ENCODE measurements around the gene ERI2.
A peak's percentile ranks its signal among the peaks of the same experiment; 100 is the strongest.

The ERI2 gene

GRCh38 chr16:20806168-20807050 is at the start of gene ERI2, which contains the start of gene REXO5:
Gene ERI2, minus strand, starts transcription at chr16:20806472. Its CDS starts 42 bp downstream, at chr16:20806430.
Gene REXO5, plus strand, starts transcription at chr16:20806527. Its CDS starts 427 bp downstream, at chr16:20806954.
- peak; percentile 93 for DNase-seq (ENCODE audit: low read depth)

- DNase-seq (ENCODE audit: low read depth): no peak
These were observed 48.7 kb upstream of the ERI2 start for GRCh38 chr16:20854963-20855362.

GRCh38 chr16:20853981-20854620 is 47.8 kb upstream of the ERI2 start:
- no peak for DNase-seq (ENCODE audit: low read depth)

GRCh38 chr16:20853143-20853542 is 46.9 kb upstream of the ERI2 start:
- DNase-seq (ENCODE audit: low read depth): no peak

GRCh38 chr16:20851601-20852000 is 45.3 kb upstream of the ERI2 start:
- DNase-seq (ENCODE audit: low read depth): peak; percentile 97

GRCh38 chr16:20850981-20851380 is 44.7 kb upstream of the ERI2 start:
- no peak for DNase-seq (ENCODE audit: low read depth)

GRCh38 chr16:20849589-20850390 is 43.5 kb upstream of the ERI2 start:
- peak; percentile 55 for DNase-seq (ENCODE audit: low read depth)

GRCh38 chr16:20847550-20847949 is 41.3 kb upstream of the ERI2 start:
- DNase-seq (ENCODE audit: low read depth): no peak

GRCh38 chr16:20846551-20846950 is 40.3 kb upstream of the ERI2 start:
- no peak for DNase-seq (ENCODE audit: low read depth)

- no peak for DNase-seq (ENCODE audit: low read depth)
These were observed 39.8 kb upstream of the ERI2 start for GRCh38 chr16:20846030-20846429.

GRCh38 chr16:20844588-20844987 is 38.3 kb upstream of the ERI2 start:
- DNase-seq (ENCODE audit: low read depth): no peak

- no peak for DNase-seq (ENCODE audit: low read depth)
These were observed 37.8 kb upstream of the ERI2 start for GRCh38 chr16:20844054-20844453.

- no peak for DNase-seq (ENCODE audit: low read depth)
These were observed 33.2 kb upstream of the ERI2 start for GRCh38 chr16:20839504-20839903.

GRCh38 chr16:20838240-20838639 is 32.0 kb upstream of the ERI2 start:
- DNase-seq (ENCODE audit: low read depth): no peak

- DNase-seq (ENCODE audit: low read depth): no peak
These were observed 26.8 kb upstream of the ERI2 start for GRCh38 chr16:20833086-20833485.

GRCh38 chr16:20830372-20830771 is 24.1 kb upstream of the ERI2 start:
- no peak for DNase-seq (ENCODE audit: low read depth)

- DNase-seq (ENCODE audit: low read depth): no peak
These were observed 23.3 kb upstream of the ERI2 start for GRCh38 chr16:20829536-20829935.

- DNase-seq (ENCODE audit: low read depth): no peak
These were observed 19.8 kb upstream of the ERI2 start for GRCh38 chr16:20826039-20826566.

GRCh38 chr16:20822521-20823325 is 16.5 kb upstream of the ERI2 start:
- DNase-seq (ENCODE audit: low read depth): no peak

- no peak for DNase-seq (ENCODE audit: low read depth)
These were observed 15.4 kb upstream of the ERI2 start for GRCh38 chr16:20821682-20822081.

GRCh38 chr16:20818929-20819585 is 12.8 kb upstream of the ERI2 start:
- DNase-seq (ENCODE audit: low read depth): no peak
